MM.1S (cell line): ENCODE results near the gene ADAR.

Source experiments
- EZH2phosphoT487 ChIP-seq: fragments of 300-600 bp; sonication (generic); IDR thresholded peaks from 2 replicates; pipeline ENCODE4 v1.6.1; 2018; ENCODE audit warnings: antibody characterized with exemption, low read length
- TF ChIP-seq, protein P1 (sequence below): fragments of 300-600 bp; sonication (generic); IDR thresholded peaks from 2 replicates; pipeline ENCODE4 v1.5.1; 2016; ENCODE audit warnings: antibody characterized with exemption, low read length, mixed read lengths

DNA sequence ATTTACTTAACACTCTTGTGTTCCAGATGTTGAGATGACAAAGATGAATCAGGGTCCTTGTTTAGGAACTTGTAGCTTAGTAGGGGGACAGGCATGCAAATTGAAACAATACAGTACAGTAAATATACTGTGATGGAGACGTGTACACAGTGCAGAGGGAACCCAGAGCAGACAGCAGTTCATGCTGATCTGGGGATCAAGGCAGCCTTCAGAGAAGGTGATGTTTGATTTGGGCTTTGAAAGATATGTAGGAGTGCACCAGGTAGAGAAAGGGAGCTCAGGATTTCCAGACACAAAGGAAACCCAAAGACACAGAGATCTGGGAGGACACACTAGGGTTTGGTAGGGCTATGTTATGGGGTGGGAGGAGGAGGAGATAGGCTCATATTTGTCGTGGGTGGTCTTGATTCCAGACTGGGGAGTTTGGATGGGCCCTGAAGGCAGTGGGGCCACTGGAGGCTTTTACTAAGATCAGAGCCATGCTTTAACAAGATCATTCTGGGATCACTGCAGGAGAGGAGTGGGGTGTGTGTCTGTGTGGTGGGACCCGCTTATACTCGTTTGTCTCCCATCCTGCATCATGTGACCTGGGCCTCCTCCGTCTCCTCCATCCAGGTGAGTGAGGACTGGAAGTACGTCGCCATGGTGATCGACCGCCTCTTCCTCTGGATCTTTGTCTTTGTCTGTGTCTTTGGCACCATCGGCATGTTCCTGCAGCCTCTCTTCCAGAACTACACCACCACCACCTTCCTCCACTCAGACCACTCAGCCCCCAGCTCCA, 32.6 kb downstream of the ADAR start:
- TF ChIP-seq, protein P1, sequence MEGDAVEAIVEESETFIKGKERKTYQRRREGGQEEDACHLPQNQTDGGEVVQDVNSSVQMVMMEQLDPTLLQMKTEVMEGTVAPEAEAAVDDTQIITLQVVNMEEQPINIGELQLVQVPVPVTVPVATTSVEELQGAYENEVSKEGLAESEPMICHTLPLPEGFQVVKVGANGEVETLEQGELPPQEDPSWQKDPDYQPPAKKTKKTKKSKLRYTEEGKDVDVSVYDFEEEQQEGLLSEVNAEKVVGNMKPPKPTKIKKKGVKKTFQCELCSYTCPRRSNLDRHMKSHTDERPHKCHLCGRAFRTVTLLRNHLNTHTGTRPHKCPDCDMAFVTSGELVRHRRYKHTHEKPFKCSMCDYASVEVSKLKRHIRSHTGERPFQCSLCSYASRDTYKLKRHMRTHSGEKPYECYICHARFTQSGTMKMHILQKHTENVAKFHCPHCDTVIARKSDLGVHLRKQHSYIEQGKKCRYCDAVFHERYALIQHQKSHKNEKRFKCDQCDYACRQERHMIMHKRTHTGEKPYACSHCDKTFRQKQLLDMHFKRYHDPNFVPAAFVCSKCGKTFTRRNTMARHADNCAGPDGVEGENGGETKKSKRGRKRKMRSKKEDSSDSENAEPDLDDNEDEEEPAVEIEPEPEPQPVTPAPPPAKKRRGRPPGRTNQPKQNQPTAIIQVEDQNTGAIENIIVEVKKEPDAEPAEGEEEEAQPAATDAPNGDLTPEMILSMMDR, result no peak
- no peak for TF ChIP-seq EZH2phosphoT487
